Measurements from ENCODE around the gene DUSP14. TPM values are rescaled to one million over a fixed set of nuclear protein-coding genes. Genes with fewer than 3 reads are reported as not detected.

The DUSP14 gene
- total and polyA plus RNA-seq, 2 of the 13 experiments (the other 11 are each of a cell fraction or from before 2014, with no cell fraction given): 33.5 to 39.8 TPM

GRCh38 chr17:37502009-37502936 is 12.6 kb downstream of the DUSP14 start (continued):
- TF ChIP-seq ZNF382 (CRISPR knock-in tag; IDR thresholded peaks at IDR 0.05; ENCODE audit: borderline replicate concordance) (no peak), SUZ12 (IDR thresholded peaks at IDR 0.05; ENCODE audit: low read depth, low read length) (no peak), ZNF879 (CRISPR knock-in tag; IDR thresholded peaks at IDR 0.05) (no peak), CERS6 (CRISPR knock-in tag; IDR thresholded peaks at IDR 0.05) (no peak), YY1 (IDR thresholded peaks at IDR 0.05; ENCODE audit: insufficient read depth, insufficient replicate concordance, low read depth, low read length) (no peak), NFE2L1 (CRISPR knock-in tag; IDR thresholded peaks at IDR 0.05; ENCODE audit: borderline replicate concordance) (no peak), KDM4B (CRISPR knock-in tag; IDR thresholded peaks at IDR 0.05) (no peak), ZNF775 (CRISPR knock-in tag; IDR thresholded peaks at IDR 0.05; ENCODE audit: borderline replicate concordance) (no peak), ZKSCAN1 (IDR thresholded peaks at IDR 0.05; ENCODE audit: low read length) (no peak), NCOA2 (CRISPR knock-in tag; IDR thresholded peaks at IDR 0.05) (peak; percentile 88), ZNF234 (CRISPR knock-in tag; conservative IDR thresholded peaks at IDR 0.05) (no peak), PRDM4 (CRISPR knock-in tag; IDR thresholded peaks at IDR 0.05; ENCODE audit: borderline replicate concordance) (no peak), PRDM15 (CRISPR knock-in tag; IDR thresholded peaks at IDR 0.05) (no peak; the same call in 1 of the 2 replicates), ZNF432 (CRISPR knock-in tag; IDR thresholded peaks at IDR 0.05; ENCODE audit: borderline replicate concordance) (no peak), PLRG1 (conservative IDR thresholded peaks at IDR 0.05) (no peak), DZIP1 (CRISPR knock-in tag; IDR thresholded peaks at IDR 0.05) (no peak), EEA1 (CRISPR knock-in tag; IDR thresholded peaks at IDR 0.05; ENCODE audit: borderline replicate concordance) (no peak), ZFP36 (IDR thresholded peaks at IDR 0.05; ENCODE audit: borderline replicate concordance, low read depth, low read length, partially characterized antibody) (no peak), KLF11 (CRISPR knock-in tag; IDR thresholded peaks at IDR 0.05) (no peak)

Measured in HepG2 (cell line).